SK-N-SH treated with all-trans-retinoic acid at 6 μM for 48 hours (cell line): Measurements from ENCODE around the gene ZCCHC7.

Experiments
- PATZ1 ChIP-seq: fragments of 250-450 bp; sonication (Bioruptor Pico); IDR thresholded peaks from 2 replicates; pipeline ENCODE4 v1.8.0; 2020; ENCODE audit warnings: mild to moderate bottlenecking, moderate library complexity, borderline replicate concordance
- POU6F1 ChIP-seq: fragments of 250-450 bp; sonication (Bioruptor Pico); IDR thresholded peaks from 2 replicates; pipeline ENCODE4 v1.8.0; 2021; ENCODE audit warnings: low read depth, mild to moderate bottlenecking, moderate library complexity, borderline replicate concordance
- TOX ChIP-seq: fragments of 250-450 bp; sonication (Bioruptor Pico); IDR thresholded peaks from 2 replicates; pipeline ENCODE4 v1.8.0; 2021; ENCODE audit warnings: mild to moderate bottlenecking, moderate library complexity, borderline replicate concordance
- ZC3H10 ChIP-seq: fragments of 250-450 bp; sonication (Bioruptor Pico); IDR thresholded peaks from 2 replicates; pipeline ENCODE4 v1.5.1; 2021; ENCODE audit warnings: mild to moderate bottlenecking, moderate library complexity
- ZFP3 ChIP-seq: fragments of 250-450 bp; sonication (Bioruptor Pico); IDR thresholded peaks from 2 replicates; pipeline ENCODE4 v1.5.0; 2020; ENCODE audit warnings: mild to moderate bottlenecking, moderate library complexity
- ZNF565 ChIP-seq: fragments of 450-650 bp; formaldehyde crosslinking; conservative IDR thresholded peaks from 2 replicates; pipeline ENCODE4 v1.5.0; 2020; ENCODE audit warnings: low read depth, mild to moderate bottlenecking, moderate library complexity
- ZNF70 ChIP-seq: fragments of 450-650 bp; formaldehyde crosslinking; IDR thresholded peaks from 2 replicates; pipeline ENCODE4 v1.5.0; 2020; ENCODE audit warnings: mild to moderate bottlenecking, moderate library complexity
- TF ChIP-seq, protein P1 (sequence below): fragments of 250-450 bp; sonication (Bioruptor Pico); IDR thresholded peaks from 2 replicates; pipeline ENCODE4 v1.5.1; 2020; ENCODE audit warnings: low read depth, mild to moderate bottlenecking, moderate library complexity

DNA sequence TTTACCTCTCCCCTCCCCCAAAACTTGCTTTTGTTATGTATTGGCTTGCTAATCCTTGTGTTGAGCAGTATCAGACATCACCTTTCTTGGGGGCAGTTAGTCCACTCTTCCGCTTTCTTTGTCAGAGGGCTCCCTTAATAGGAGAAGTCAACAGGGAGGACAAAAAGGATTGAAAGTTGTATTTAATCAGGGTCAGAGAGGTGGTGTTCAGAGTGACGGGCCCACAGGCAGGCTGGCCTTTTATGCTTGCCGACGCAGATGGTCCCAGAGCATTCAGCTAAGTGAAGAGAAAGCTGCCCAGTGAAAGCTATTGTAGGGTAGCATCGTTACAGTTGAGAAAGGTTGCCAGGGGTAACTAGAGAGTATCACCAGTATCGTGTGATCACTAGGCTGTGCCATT, 131.1 kb downstream of the ZCCHC7 start:
- TF ChIP-seq POU6F1 (no peak), PATZ1 (CRISPR knock-in tag) (no peak), TOX (CRISPR knock-in tag) (no peak), ZNF565 (CRISPR knock-in tag) (no peak), ZC3H10 (CRISPR knock-in tag) (no peak), ZFP3 (CRISPR knock-in tag) (no peak), ZNF70 (CRISPR knock-in tag) (no peak)
- TF ChIP-seq, protein P1, sequence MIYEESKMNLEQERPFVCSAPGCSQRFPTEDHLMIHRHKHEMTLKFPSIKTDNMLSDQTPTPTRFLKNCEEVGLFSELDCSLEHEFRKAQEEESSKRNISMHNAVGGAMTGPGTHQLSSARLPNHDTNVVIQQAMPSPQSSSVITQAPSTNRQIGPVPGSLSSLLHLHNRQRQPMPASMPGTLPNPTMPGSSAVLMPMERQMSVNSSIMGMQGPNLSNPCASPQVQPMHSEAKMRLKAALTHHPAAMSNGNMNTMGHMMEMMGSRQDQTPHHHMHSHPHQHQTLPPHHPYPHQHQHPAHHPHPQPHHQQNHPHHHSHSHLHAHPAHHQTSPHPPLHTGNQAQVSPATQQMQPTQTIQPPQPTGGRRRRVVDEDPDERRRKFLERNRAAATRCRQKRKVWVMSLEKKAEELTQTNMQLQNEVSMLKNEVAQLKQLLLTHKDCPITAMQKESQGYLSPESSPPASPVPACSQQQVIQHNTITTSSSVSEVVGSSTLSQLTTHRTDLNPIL (CRISPR knock-in tag), result no peak
